AG09319 (cell line): ENCODE results near the gene SDC3.

Experiments
- DNase-seq: peaks from one replicate; pipeline ENCODE4 v3.0.0-alpha.2; 2010; ENCODE audit warnings: low read depth; ENCODE audit errors: extremely low read depth
- TF ChIP-seq, protein P1 (sequence below): IDR thresholded peaks from 2 replicates; pipeline ENCODE4 v1.5.1; 2011; ENCODE audit warnings: low read depth, mild to moderate bottlenecking, inconsistent platforms, low read length, moderate library complexity

SDC3 gene

DNA sequence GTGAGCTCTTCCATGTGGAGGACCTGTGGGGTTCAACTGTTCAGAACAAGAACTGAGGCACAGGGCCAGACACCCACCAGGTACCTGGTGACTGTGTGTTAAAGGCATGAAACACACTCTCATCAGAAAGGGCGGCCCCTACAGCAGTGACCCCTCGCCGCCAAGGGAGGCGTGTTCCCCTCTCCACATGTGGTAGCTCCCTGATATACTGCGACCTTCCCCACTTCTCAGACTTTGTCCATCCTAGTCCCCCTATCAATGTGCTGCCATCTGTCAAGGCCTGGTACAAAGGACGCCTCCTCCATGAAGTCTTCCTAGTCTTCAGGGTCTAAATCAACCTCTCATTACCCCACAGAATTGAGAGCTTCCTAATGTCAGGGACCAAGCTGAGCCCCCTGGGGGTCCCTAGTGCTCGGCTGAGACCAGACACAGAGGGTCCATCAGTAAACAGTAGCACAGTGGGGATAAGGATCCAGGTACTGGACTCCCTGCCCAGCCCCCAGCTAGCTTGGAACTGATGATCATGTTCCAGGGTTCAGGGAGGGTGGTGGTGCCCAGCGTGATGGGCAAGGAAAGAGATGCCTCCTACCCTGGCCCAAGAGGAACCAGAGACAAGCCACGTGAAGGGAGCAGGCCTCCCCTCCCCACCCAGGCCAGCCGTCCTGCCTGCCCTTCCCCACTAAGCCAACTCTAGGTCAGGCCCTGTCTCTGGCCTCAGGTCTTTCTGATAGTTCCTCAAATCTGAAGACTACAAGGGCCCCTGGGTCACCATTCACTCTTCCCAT, 10.3 kb downstream of the SDC3 start:
- TF ChIP-seq, protein P1, sequence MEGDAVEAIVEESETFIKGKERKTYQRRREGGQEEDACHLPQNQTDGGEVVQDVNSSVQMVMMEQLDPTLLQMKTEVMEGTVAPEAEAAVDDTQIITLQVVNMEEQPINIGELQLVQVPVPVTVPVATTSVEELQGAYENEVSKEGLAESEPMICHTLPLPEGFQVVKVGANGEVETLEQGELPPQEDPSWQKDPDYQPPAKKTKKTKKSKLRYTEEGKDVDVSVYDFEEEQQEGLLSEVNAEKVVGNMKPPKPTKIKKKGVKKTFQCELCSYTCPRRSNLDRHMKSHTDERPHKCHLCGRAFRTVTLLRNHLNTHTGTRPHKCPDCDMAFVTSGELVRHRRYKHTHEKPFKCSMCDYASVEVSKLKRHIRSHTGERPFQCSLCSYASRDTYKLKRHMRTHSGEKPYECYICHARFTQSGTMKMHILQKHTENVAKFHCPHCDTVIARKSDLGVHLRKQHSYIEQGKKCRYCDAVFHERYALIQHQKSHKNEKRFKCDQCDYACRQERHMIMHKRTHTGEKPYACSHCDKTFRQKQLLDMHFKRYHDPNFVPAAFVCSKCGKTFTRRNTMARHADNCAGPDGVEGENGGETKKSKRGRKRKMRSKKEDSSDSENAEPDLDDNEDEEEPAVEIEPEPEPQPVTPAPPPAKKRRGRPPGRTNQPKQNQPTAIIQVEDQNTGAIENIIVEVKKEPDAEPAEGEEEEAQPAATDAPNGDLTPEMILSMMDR, result no peak
- DNase-seq, result no peak

- DNase-seq, result no peak
- TF ChIP-seq, protein P1, result no peak
Observed at GRCh38 chr1:30896905-30897304, 11.7 kb downstream of the SDC3 start.

DNA sequence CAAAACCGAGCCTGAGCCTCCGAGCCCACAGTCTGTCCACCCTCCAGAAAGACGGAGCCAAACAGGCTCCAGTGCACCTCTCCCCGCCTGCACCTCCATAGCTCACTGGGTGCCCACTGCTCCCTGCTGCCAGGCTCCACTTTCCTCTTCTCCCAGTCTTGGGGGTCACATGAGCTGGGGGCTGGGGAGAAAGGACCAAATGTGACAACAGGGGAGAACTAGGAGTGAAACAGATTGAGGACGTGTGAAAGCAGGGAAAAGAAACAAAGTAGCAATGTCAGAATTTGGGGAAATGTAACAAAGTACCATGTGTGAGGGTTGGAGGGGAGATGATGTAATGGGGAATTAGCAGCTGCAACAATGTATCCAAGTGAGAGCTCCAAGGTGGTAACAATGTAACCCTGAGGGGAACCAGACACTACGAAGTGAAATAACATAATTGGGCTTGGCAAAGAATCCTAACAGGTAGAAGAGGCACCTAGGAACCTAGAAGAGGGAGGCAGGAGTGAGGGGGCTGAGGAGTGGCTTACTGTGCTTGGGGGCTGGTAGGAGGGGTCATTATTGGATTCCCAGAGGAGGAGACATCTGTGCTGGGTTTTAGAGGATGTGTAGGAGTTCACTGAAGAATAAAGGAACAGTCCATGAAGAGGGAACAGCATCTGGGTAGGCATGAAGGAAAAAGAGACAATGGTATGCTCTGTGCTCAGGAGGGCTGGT, 12.5 kb downstream of the SDC3 start:
- no peak for DNase-seq
- TF ChIP-seq, protein P1, result no peak

DNA sequence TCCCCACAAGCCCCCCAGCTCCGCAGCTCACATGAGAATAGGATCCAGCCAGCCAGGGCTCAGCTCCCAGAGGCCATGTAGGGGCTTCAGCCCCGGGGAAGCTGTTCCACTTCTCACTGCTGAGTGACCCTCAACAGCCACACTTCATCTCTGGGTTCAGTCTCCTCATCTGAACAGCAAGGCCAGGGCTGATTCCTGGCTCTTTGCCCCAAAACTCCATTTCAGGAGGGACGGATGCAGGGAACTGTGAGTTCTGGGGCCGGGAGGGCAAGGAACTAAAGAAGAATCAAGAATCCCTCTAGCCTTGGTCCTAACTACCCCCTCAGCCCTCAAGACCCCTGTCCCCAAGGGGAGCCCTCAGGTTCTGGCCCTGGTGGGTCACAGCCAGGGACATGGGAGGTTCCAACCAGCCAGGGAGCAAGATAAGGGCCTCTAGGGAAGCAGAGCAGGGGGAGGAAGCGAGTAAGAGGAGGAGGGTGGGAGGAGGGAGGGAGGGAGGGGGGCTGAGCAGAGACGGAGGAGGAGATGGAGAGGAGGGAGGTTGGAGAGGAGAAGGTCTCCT, 13.1 kb downstream of the SDC3 start:
- TF ChIP-seq, protein P1, result no peak
- DNase-seq, result no peak

- TF ChIP-seq, protein P1, result no peak
- DNase-seq, result no peak
Observed at GRCh38 chr1:30894508-30894973, 14.0 kb downstream of the SDC3 start.

DNA sequence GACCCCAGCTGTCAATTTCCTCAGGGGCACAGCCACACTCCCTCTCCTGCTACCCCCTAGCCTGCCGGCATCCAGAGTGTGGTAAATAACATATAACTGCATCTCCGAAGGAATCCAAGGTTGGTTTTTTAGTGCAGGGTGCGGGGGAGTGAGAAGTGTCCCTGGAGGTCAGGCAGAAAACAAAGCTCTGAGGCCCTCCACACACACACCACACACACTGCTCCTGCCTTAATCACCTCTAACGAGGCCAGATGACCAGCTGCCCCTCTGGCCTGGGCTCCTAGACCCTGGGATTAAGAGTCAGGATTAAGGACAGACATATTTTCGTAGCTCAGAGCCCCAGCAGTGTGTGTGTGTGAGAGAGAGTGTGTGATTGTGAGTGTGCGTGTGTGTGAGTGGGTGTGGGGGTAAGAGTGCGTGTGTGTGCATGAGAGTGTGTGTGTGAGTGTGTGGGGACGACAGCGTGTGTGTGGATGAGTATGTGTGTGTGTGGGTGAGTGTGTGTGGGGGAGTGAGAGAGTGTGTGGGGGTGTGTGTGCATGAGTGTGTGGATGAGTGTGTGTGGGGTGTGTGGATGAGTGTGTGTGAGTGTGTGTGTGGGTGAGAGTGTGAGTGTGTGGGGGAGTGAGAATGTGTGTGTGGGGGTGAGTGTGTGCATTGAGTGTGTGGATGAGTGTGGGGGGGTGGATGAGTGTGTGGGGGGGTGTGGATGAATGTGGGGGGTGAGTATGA, 14.6 kb downstream of the SDC3 start:
- TF ChIP-seq, protein P1, result no peak
- no peak for DNase-seq

- TF ChIP-seq, protein P1, result no peak
- DNase-seq, result no peak
Observed at GRCh38 chr1:30892671-30893073, 15.9 kb downstream of the SDC3 start.
